ENCODE measurements around the gene IFNAR1.

- no peak for TF ChIP-seq PATZ1 (CRISPR knock-in tag; IDR thresholded peaks at IDR 0.05; ENCODE audit: borderline replicate concordance)
- TF ChIP-seq, protein P1, sequence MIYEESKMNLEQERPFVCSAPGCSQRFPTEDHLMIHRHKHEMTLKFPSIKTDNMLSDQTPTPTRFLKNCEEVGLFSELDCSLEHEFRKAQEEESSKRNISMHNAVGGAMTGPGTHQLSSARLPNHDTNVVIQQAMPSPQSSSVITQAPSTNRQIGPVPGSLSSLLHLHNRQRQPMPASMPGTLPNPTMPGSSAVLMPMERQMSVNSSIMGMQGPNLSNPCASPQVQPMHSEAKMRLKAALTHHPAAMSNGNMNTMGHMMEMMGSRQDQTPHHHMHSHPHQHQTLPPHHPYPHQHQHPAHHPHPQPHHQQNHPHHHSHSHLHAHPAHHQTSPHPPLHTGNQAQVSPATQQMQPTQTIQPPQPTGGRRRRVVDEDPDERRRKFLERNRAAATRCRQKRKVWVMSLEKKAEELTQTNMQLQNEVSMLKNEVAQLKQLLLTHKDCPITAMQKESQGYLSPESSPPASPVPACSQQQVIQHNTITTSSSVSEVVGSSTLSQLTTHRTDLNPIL (CRISPR knock-in tag; IDR thresholded peaks at IDR 0.05; ENCODE audit: low read depth) = no peak
- TF ChIP-seq TSHZ2 (CRISPR knock-in tag; IDR thresholded peaks at IDR 0.05) = no peak
- no peak for TF ChIP-seq ZNF565 (CRISPR knock-in tag; conservative IDR thresholded peaks at IDR 0.05; ENCODE audit: low read depth)
- no peak for TF ChIP-seq ESRRG (CRISPR knock-in tag; IDR thresholded peaks at IDR 0.05)
- TF ChIP-seq ZNF8 (CRISPR knock-in tag; IDR thresholded peaks at IDR 0.05) = no peak
- TF ChIP-seq ZFP3 (CRISPR knock-in tag; IDR thresholded peaks at IDR 0.05) = no peak
- TF ChIP-seq BACH2 (CRISPR knock-in tag; IDR thresholded peaks at IDR 0.05; ENCODE audit: borderline replicate concordance) = no peak
- no peak for TF ChIP-seq RARB (CRISPR knock-in tag; IDR thresholded peaks at IDR 0.05)
- no peak for TF ChIP-seq PPARA (CRISPR knock-in tag; IDR thresholded peaks at IDR 0.05; ENCODE audit: borderline replicate concordance)
Measured at GRCh38 chr21:33289199-33289819, 35.5 kb upstream of the IFNAR1 start.

All from SK-N-SH treated with all-trans-retinoic acid at 6 μM for 48 hours (cell line).